ENCODE measurements around the gene NRP1.
A peak's percentile ranks its signal among the peaks of the same experiment; 100 is the strongest.

Gene NRP1

DNA sequence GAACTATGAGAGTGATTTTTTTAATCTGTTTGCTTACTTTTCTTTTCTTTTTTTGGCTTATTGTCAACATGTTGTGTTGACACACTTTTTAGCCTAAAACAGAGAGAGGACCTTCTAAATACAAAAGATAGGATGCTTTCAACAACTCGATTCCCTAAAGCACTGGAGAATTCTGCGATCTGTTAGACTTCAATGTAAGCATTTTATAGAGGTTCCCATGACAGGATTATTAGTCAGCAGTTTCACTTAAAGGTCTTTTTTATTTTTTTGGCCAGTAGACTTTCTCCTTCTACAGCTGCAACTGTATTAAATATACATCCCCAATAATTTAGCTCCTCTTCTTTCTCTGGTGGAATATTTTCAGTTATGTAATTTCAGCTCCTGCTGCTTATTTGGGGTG, 12.7 kb upstream of the NRP1 start:
- no peak for DNase-seq

- no peak for DNase-seq
Observed at GRCh38 chr10:33345236-33345635, 10.8 kb upstream of the NRP1 start.

GRCh38 chr10:33344676-33345075, 10.2 kb upstream of the NRP1 start:
- DNase-seq = no peak

- no peak for DNase-seq
Observed at GRCh38 chr10:33341637-33342036, 7.2 kb upstream of the NRP1 start.

GRCh38 chr10:33337326-33337957, 3.0 kb upstream of the NRP1 start:
- no peak for DNase-seq

DNA sequence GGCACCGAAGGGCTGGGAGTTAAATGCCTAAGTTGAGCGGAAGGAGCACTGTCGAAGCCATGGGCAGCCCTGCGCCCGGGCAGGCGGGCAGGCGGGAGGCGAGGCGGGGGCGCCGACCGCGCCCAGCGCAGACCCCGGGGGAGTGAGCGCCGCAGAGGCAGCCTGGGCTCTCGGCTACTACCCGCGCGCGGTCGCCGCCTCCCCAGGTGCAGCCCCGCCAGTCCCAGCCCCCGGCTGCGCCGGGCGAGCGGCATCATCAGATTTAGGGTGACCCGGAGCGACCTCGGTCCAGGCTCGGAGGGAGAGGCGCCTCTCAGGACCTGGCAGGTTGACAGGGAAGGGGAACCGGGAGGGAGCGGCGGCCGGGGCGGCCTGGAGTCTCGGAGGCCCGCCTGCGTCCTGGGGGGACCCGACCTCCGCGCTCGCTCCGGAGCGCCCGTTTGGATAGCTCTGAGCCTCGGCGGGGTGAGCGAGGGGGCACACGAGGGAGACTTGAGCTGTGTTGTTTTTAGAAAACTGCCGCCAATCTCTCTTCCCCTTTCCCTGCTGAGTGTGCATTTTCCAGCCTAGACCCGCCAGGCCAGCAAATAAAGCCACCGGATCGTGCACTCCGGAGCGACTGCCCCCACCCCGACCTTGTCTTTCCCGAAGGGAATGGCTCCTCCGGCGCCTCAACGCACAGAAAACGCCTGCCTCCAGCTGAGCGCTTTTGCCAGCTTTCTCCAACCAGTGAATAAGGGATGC, 2.3 kb upstream of the NRP1 start:
- no peak for DNase-seq

DNA sequence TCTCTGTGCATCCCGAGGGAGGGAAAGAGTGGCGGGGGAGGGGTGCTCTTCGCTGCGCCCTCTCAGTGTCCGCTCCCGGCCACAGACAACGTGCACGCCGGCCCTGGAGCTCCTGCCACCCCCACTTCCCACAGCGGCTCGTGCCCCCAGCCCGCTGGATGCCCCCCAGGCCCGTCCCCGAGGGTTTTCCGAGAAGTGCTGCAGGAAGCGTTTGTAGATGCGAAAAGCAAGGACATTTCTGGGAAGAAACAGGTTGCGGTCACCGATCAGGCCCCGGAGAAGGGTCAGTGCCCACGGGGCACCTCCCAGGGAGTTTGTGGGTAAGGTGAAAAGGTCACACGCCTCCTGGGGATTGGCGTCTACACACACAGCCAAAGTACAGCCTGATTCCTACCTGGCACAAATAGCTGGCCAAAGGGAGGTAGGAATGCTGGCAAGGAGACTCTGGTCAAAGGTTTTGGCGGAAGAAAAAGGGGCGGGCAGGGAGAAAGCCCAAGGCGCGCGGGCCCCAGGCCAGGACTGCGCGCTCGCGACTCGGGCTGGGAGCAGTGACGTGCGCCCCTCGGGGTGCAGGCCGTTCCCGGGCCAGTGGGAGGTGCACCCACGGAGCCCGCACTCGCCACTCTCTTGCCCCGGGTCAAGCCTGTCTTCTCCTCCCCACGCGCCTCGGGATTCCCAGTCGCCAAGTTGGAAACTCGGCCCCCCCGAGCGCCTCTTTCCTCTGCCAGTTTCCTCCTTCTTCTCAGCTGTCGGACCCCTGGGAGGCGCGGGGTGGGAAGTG, 1.5 kb upstream of the NRP1 start:
- DNase-seq = no peak

DNA sequence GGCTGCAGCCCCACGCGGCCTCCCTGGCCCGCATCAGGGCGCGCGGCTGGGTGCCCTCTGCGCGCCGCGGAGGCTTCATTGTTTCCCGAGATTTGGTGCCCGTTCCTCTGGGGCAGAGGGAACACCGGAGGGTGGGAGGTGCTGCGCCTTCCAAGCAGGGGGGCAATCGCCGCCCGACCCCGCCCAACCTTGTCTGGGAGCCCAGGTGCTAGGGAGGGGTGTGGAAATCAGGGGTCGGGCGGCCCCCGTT, 1.0 kb upstream of the NRP1 start:
- no peak for DNase-seq

GRCh38 chr10:33334805-33335550, 511 bp upstream of the NRP1 start:
- DNase-seq = peak; percentile 44

DNA sequence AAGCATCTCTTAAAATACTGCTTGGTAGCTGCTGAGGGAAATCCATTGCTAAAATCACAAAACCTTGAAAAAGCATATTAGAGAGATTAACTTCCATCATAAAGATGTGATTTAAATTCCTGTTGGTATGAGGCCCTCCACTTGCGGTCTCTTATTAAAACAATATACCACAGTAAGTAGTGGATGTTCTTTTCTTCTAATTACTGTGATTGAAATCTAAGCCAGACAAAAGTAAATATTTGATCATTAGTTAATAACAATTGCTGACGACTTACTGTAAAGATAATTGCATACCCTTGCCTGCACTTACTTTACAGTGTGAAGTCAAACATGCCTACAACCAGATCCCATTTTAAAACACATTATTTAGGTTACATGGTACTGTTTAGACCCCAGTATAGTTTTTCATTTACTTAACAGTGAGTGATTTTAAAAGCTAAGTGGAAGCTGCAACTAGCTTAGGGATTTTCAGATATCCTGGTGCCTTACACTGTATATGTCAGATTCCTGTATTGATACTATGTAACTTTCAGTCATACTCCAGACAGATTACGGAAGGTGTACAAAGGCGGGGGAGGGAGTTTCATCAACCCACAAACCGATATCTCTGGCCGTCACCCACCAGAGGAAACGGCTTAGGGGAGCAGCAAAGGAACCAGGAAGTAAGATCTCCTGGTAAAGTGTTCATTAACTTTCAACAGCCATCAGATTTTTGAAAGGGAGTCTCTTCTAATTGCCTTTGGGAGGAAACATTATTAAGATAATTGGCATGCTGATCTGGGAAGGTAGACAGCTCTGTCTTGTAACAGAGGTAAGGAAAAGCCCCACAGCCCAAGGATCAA, 986 bp downstream of the NRP1 start:
- no peak for DNase-seq

- DNase-seq = no peak
Observed at GRCh38 chr10:33332183-33333065, 2.0 kb downstream of the NRP1 start.

DNA sequence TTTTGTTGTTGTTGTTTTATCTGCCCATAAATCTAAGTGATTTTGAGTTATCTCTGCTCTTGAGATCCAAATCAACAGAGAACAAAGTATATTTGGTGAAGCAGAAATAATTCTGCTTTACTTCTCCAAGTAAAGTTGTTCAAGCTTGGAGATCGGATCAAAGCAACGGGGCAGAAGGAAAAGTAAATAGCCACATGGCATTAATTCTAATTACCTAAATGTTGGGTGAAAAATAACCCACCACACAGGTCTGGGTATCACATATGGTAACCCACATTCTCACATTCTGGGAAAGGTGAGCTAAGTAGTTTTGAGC, 3.1 kb downstream of the NRP1 start:
- no peak for DNase-seq

DNA sequence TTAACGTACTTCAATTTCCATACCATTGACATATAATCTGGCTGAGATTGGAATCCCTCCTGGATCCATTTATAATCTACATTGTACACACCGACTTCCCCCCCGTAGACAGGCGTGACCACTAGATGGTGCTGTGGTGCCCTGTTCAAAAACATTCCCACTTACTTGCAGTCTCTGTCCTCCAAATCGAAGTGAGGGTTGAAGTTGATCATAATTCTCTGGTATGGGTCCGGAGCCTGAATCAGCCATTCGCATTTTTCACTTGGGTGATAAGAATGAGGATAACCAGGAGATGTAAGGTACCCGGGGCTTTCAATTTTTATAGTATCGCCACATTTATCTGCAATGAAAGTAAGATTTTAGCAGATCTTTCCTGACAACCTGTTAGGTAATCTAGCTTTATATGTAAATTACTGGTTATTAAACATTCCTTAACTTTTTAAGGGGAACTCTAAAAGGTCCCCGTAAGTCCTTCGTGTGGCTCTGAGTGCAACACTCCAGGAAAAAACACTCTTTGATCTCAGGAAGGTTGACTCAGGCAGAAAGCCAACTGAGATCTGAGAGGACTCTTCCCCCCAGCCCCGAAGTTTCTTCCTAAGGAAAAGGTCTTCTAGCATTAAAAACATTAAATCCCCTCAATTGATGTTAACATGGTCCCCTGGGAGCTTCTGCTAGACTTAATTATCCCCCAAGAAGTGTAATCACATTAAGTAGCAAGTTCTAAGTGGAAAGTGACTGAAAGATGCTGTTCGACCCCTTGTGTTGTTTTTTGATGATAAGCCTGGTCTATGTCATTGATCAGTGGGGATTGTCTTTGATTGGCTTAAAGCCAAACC, 3.7 kb downstream of the NRP1 start:
- DNase-seq = peak; percentile 51

DNA sequence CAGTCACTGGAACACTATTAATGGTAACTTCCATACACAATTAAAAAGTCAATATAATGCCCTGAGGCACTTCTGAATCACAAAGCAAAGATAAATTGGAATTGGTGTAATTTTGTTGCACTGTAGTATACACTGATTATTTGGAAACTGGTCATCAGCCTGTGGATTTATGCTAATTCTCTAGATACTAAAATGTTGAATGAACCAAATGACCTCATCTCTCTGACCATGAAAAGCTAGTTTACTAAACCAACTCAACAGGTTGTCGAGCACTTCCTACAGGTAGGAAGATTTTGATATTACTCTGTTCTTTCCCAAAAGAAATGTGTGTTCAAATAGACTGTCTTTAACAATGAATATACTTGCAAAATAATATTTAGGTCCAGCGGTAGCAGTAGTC, 5.3 kb downstream of the NRP1 start:
- DNase-seq = no peak

GRCh38 chr10:33328253-33328652, 6.2 kb downstream of the NRP1 start:
- DNase-seq = no peak

DNA sequence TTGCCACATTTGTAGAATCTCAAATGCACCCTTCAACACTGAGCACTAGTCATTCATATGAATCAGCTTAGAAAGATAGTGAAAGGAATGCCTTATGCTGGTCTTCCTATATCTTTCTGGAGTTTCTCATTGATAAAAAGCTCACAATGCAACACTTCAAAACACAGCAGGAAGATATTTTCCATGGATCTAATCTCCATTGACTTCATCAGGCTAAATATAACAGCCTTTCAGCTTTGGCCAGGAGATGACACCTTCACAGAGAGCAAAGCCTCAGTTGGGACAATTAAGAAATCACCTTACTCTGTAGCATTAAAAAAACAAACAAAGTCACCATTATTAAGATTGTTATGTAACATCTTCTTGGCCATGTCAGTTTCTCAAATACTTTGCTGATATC, 6.7 kb downstream of the NRP1 start:
- DNase-seq = no peak

DNA sequence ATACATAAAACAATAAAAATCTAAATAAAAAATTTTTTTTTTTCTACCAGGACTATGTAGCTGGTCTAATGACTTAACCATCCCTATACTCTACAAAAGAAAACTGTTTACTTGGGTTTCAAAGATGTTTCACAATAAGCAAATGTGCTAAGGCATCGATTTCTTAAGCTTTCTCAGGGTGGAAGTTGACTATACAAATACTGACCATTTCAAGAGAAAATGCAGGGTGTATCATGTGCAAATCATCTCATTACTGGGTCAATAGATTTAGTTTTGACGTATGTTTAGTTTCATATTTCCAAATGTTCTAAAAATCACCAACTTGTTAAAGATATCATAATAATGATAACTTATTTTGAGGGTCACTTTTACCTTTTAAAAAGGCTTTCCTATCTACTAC, 7.5 kb downstream of the NRP1 start:
- no peak for DNase-seq

DNA sequence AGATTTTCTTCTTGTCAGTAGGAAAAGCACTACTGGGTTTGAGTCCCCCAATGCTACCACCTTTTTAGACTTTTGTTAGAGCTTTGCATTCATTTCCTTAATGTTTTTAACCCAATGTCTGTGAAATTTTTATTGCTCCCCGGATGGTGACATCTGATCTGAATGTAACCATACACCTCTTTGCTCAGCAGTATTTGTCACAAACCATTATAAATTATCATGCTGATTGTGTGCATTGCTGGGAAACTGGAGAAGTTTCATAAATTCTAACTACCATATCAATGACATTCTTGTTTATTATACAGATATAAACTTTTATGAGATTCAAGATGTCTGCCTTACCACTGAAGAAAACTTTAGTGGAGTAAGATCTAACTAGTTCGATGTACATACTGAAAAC, 8.5 kb downstream of the NRP1 start:
- no peak for DNase-seq

DNA sequence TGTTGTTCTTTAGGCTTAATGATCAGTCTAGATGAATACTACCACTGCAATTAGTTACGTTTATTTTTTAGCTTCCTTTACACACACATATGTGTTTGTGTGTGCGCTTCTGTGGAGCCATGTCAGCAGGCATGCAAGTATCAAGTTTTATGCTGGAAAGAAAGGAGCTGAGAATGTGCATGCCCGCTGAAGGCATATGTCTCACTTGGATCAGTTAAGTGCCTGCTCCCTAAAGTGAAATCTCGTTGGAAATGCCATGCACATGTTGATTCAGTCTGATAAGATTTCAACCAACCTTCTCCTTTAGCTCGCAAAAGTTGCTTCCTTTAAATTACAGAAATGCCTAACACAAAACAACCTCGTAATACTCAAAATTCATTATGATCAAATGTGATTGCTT, 10.7 kb downstream of the NRP1 start:
- DNase-seq = no peak

- DNase-seq = no peak
Observed at GRCh38 chr10:33321516-33321915, 13.0 kb downstream of the NRP1 start.

DNA sequence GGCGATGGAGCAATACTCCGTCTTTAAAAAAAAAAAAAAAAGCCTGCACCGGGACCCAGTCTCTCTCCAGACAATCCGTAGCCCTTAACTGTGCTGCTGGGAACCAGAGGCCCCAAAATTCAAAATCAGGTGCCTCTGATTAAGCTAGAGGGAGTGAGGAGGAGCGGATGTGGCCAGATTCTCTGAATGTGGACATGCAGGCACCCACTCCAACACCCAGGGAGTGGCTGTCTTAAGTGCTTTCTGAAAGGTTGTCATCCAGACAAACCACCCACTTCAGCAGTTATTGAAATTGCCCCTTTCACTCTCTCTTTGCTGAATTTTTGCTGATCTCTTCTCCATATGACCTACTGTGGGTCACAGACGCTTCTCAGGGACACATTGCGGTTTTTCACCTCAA, 14.2 kb downstream of the NRP1 start:
- DNase-seq = no peak

Data from NCI-H1694 treated with DMSO at 0.1 percent for 48 hours (cell line).